Renal cortex interstitium (tissue), 11 donors: ENCODE results near the gene ACSS3. TPM values are rescaled to one million over a fixed set of nuclear protein-coding genes. Genes with fewer than 3 reads are reported as not detected.
"Not testable (repeated sequence)": the region's sequence is repeated elsewhere in the genome, so short reads cannot be mapped to it uniquely, and the experiment has no call there.

Source experiments
- DNase-seq, 11 donors: peaks; one replicate each; pipeline ENCODE4 v3.0.0-alpha.2; 2013; ENCODE audit warnings: low read depth in 9 of 11, low spot score in 4 of 11; ENCODE audit errors: extremely low read depth in 1 of 11
- polyA plus RNA-seq, 3 donors: library from polyadenylated mRNA; unstranded; fragments of 120-200 nt; gene quantifications; one replicate each; pipeline ENCODE4 v1.2.1, GENCODE V29; 2013; ENCODE audit not compliant: insufficient read length in 3 of 3

The ACSS3 gene
- polyA plus RNA-seq, 3 donors = 18.0 to 22.7 (median 21.0) TPM

- no peak for DNase-seq
These were observed 68.6 kb downstream of the ACSS3 start for GRCh38 chr12:81146228-81147225.

DNA sequence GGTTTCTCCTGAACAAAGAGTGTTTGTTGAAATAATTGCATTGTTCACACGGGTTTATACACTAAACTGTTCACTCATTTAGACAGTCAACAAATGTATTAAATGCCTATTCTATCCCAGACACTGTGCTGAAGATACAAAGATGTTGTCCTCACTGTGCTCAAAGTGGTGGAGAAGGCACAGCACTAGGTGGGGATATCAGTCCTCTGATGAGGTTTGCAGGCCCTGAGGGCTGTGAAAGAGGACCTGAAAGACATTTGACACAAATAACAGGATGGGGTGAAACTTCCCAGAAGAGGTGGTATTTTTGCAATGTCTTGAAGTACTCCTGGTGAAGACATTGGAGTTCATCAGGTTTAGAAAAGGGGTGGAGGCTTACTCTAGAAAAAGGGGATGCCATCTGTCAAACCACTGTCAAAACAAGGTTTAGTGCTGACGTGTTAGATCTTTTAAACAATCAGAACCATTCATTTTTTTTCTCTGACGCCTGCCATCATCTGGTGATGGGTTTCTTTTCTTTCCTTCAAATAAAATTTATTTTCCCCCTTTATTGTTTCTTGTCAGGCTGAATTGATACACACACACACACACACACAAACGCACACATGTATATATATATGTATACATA lies 69.5 kb downstream of the ACSS3 start:
- no peak for DNase-seq

GRCh38 chr12:81150382-81150781 lies 72.5 kb downstream of the ACSS3 start:
- DNase-seq = no peak

- no peak for DNase-seq
These were observed 82.0 kb downstream of the ACSS3 start for GRCh38 chr12:81159856-81160255.

- no peak for DNase-seq
These were observed 83.8 kb downstream of the ACSS3 start for GRCh38 chr12:81161680-81162079.

DNA sequence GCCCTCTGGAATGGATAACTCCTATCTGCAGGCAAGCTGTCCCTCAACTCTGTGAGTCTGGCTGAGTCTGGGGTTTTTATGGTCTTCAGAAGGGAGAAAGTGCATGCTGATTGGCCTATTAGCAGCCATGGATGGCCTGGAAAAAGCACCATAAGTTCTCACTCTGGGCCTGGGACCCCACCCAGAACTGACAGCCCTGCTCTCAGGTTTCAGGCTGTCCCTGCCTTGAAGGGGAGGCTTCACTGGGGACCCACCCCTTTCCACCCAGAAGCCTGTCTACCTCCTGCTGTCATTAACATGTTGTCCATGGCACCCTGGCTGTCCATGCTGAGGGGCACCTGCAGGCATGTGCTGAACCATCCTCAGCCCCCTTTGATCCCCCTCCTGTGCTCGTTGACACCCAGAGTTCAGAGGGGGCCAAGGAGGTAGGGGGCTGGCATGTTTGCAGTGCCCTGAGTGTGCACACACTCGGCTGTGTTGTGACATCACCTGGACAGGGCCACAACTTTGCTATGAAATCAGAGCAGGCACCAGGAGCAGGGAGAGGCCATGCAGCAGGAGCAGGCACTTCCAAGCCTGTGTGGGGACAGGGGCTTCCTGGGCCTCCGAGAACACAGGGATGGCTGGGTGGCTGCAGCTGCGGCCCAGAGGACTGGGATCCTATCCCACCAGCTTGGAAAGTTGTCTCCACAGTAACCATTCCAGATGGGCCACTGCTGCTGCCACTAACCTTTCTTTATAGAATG lies 84.7 kb downstream of the ACSS3 start:
- no peak for DNase-seq

DNA sequence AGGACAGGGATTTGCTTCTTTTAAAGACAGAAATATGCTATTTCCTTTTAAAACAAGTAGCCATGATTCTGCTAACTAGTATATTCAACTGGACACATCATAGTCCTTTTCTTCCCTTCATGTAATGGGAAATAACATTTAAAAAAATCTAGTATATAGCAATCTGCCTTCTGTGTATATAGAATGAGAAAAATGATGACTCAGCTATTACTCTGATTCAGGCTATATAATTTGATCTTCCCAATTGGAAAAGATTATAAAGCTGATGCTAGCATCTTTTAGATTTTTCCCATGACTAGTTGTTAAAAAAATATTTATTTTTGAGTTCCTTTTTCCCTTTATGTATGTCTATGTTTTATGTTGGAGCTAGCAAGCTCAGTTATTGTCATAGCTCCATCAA lies 86.9 kb downstream of the ACSS3 start:
- DNase-seq = no peak

DNA sequence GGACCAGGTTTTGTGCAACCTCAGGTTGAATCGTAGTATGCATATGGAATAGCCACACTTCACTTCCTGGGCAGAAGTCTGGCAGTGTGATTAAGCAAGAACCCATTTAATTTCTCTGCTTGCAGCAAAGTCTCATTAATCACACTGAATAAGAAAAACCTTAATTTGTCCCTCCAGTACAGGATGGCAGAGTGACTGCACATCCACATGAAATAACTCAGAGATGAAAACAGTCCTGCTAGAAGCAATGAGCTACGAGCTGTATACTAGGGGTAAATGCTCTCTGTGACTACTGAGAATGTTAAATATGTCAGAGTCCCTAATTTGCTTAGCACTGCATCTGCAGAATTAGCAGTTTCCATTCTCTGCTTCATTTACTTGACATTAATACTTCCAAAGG lies 88.9 kb downstream of the ACSS3 start:
- no peak for DNase-seq

DNA sequence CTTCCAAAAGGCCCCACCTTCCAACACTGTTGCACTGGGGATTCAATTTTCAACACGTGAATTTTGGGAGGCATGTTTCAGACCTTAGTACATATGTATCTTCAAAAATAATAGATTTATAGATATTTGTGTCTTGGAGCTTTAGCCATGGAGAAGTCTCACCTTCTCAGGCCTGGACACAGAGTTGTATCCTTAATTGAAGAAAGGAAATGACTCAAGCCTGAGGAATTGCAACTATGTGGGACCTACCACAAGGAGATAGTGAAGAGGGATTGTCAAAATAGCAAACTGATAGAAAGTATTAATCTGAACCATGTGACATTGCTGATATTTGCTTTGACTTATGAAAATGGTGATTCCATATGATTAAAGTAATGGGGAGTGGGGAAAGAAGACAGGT lies 89.8 kb downstream of the ACSS3 start:
- no peak for DNase-seq

GRCh38 chr12:81168445-81168844 lies 90.6 kb downstream of the ACSS3 start:
- no peak for DNase-seq

GRCh38 chr12:81170072-81170471 lies 92.2 kb downstream of the ACSS3 start:
- no peak for DNase-seq

DNA sequence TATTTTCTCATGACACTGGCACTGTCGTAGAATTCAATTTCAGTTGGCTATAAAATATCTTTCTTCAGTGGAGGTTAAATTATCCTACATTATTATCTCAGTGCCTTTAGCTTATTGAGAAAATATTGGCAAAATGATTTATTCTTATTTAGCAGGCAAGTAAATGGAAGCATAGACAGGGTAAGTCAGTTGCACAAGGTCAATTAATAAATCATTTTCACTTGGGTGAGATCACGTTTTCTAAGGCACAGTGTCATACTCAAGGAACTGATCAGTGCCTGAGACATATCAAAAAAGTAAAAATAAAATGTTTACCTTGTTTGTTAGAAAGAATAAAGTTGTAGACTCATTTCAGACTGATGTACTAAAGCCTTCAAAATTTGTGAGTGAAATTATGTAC lies 95.0 kb downstream of the ACSS3 start:
- no peak for DNase-seq

GRCh38 chr12:81174664-81175063 lies 96.8 kb downstream of the ACSS3 start:
- DNase-seq = no peak

- DNase-seq = no peak
These were observed 98.9 kb downstream of the ACSS3 start for GRCh38 chr12:81176796-81177195.

DNA sequence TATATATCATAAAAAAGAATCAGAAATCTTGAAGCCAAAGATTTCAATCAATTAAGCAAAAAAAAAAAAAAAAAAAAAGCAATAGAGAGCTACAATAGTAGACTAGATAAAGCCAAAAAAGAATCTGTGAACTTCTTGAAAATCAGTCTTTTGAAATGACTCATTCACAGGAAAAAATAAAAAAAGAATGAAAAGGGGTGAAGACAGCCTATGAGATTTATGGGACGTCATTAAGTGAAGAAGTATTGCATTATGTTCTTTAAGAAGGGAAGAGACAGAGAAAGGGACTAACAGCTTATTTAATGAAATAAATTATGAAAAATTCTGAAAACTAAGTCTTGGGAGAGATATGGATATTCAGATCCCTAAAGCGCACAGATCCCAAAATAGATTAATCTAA lies 103.8 kb downstream of the ACSS3 start:
- DNase-seq = no peak

DNA sequence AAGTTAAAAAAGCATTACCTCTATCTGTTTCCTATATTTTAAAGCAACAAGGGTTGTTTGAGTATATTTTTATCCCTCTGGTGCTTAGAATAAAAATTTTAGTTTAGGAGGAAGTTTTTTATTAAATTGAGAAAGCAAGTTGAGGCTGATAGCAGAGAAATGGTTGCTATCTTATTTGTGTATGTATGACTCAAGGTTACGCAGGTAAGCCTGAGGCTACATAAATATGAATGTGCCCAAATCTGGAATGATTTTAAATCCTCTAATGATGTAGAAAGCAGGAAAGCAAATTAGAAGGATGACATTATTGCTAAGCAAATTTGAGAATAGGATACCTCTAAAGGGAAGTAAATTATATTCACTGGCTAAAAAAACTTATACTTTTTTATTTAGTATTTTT lies 109.8 kb downstream of the ACSS3 start:
- no peak for DNase-seq

GRCh38 chr12:81196595-81196994 lies 118.7 kb downstream of the ACSS3 start:
- no peak for DNase-seq

DNA sequence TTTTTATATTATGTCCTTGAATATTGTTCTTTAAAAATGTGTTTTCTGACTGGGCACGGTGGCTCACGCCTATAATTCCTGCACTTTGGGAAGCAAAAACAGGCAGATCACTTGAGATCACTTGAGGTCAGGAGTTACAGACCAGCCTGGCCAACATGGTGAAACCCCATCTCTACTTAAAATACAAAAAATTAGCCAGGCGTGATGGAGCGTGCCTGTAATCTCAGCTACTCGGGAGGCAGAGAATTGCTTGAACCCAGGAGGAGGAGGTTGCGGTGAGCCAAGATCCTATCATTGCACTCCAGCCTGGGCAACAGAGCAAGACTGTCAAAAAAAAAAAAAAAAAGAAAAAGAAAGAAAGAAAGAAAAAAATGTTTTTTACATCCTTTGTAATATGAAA lies 122.7 kb downstream of the ACSS3 start:
- DNase-seq = not testable (repeated sequence)

- peak in 8 of 11 donors; percentile 22 to 60 (median 44) for DNase-seq
These were observed 125.9 kb downstream of the ACSS3 start for GRCh38 chr12:81203671-81204204.
